Measurements from ENCODE around the gene ADGRD2. TPM values are rescaled to one million over a fixed set of nuclear protein-coding genes. Genes with fewer than 3 reads are reported as not detected.

ADGRD2 gene
- total RNA-seq, 2 donors from 2014 or later = not detected

GRCh38 chr9:124487260-124488182 is 37.3 kb downstream of the ADGRD2 start:
- Mint-ChIP-seq H3K27me3 (peaks cover 16% of the 10 kb centered on the region), H3K4me1 (no peaks in the 10 kb centered on the region)

GRCh38 chr9:124488641-124489210 is 38.5 kb downstream of the ADGRD2 start:
- no peak for ATAC-seq (replicated peaks)
- H3K4me3 Mint-ChIP-seq = no peak overlapping the region
- H3K36me3 Mint-ChIP-seq (ENCODE audit: low read depth) = no peaks in the 10 kb centered on the region
- no peak overlapping the region for H3K27ac Mint-ChIP-seq
- H3K27me3 Mint-ChIP-seq = peaks cover 16% of the 10 kb centered on the region
- no peaks in the 10 kb centered on the region for H3K9me3 Mint-ChIP-seq
- no peaks in the 10 kb centered on the region for H3K4me1 Mint-ChIP-seq

More at GRCh38 chr9:124487260-124488182, 37.3 kb downstream of the ADGRD2 start:
- no peak for ATAC-seq (replicated peaks)
- H3K4me3 Mint-ChIP-seq = no peak overlapping the region
- no peaks in the 10 kb centered on the region for H3K36me3 Mint-ChIP-seq (ENCODE audit: low read depth)
- no peaks in the 10 kb centered on the region for H3K9me3 Mint-ChIP-seq
- H3K27ac Mint-ChIP-seq = no peak overlapping the region

GRCh38 chr9:124489222-124489621 is 39.0 kb downstream of the ADGRD2 start:
- H3K4me1 Mint-ChIP-seq = no peaks in the 10 kb centered on the region
- no peak overlapping the region for H3K4me3 Mint-ChIP-seq
- H3K9me3 Mint-ChIP-seq = no peaks in the 10 kb centered on the region
- H3K27ac Mint-ChIP-seq = no peak overlapping the region
- peaks cover 16% of the 10 kb centered on the region for H3K27me3 Mint-ChIP-seq
- no peak for ATAC-seq (replicated peaks)
- H3K36me3 Mint-ChIP-seq (ENCODE audit: low read depth) = no peaks in the 10 kb centered on the region

GRCh38 chr9:124490004-124490403 is 39.8 kb downstream of the ADGRD2 start:
- Mint-ChIP-seq H3K27ac (no peak overlapping the region), H3K4me1 (no peaks in the 10 kb centered on the region), H3K27me3 (peaks cover 16% of the 10 kb centered on the region), H3K36me3 (ENCODE audit: low read depth) (no peaks in the 10 kb centered on the region), H3K4me3 (no peak overlapping the region), H3K9me3 (no peaks in the 10 kb centered on the region)
- no peak for ATAC-seq (replicated peaks)

GRCh38 chr9:124491049-124491975 is 41.1 kb downstream of the ADGRD2 start:
- Mint-ChIP-seq H3K4me1 (peaks cover 6% of the 10 kb centered on the region), H3K27ac (no peak overlapping the region), H3K4me3 (no peak overlapping the region), H3K9me3 (no peaks in the 10 kb centered on the region), H3K36me3 (ENCODE audit: low read depth) (no peaks in the 10 kb centered on the region), H3K27me3 (peaks cover 13% of the 10 kb centered on the region)
- ATAC-seq (replicated peaks) = no peak

- no peak for ATAC-seq (replicated peaks)
- no peak overlapping the region for H3K27ac Mint-ChIP-seq
- H3K4me3 Mint-ChIP-seq = no peak overlapping the region
- no peaks in the 10 kb centered on the region for H3K36me3 Mint-ChIP-seq (ENCODE audit: low read depth)
- H3K4me1 Mint-ChIP-seq = peaks cover 6% of the 10 kb centered on the region
- peaks cover 13% of the 10 kb centered on the region for H3K27me3 Mint-ChIP-seq
- no peaks in the 10 kb centered on the region for H3K9me3 Mint-ChIP-seq
These were observed 42.6 kb downstream of the ADGRD2 start for GRCh38 chr9:124492818-124493217.

GRCh38 chr9:124493218-124493617 is 43.0 kb downstream of the ADGRD2 start:
- Mint-ChIP-seq H3K4me3 (no peak overlapping the region), H3K36me3 (ENCODE audit: low read depth) (no peaks in the 10 kb centered on the region), H3K9me3 (no peaks in the 10 kb centered on the region), H3K27ac (no peak overlapping the region), H3K27me3 (peaks cover 12% of the 10 kb centered on the region), H3K4me1 (peaks cover 6% of the 10 kb centered on the region)
- no peak for ATAC-seq (replicated peaks)

GRCh38 chr9:124493794-124494479 is 43.7 kb downstream of the ADGRD2 start:
- ATAC-seq (replicated peaks) = no peak
- Mint-ChIP-seq H3K27ac (no peak overlapping the region), H3K9me3 (no peaks in the 10 kb centered on the region), H3K4me1 (peaks cover 6% of the 10 kb centered on the region), H3K36me3 (ENCODE audit: low read depth) (no peaks in the 10 kb centered on the region), H3K27me3 (peaks cover 8% of the 10 kb centered on the region), H3K4me3 (no peak overlapping the region)

- Mint-ChIP-seq H3K27me3 (peaks cover 5% of the 10 kb centered on the region), H3K9me3 (no peaks in the 10 kb centered on the region), H3K4me3 (no peak overlapping the region), H3K36me3 (ENCODE audit: low read depth) (no peaks in the 10 kb centered on the region), H3K4me1 (peaks cover 6% of the 10 kb centered on the region), H3K27ac (no peak overlapping the region)
- ATAC-seq (replicated peaks) = no peak
These were observed 45.1 kb downstream of the ADGRD2 start for GRCh38 chr9:124495126-124496074.

GRCh38 chr9:124496075-124496449 is 45.8 kb downstream of the ADGRD2 start:
- Mint-ChIP-seq H3K27me3 (peaks cover 9% of the 10 kb centered on the region), H3K27ac (no peak overlapping the region), H3K9me3 (no peaks in the 10 kb centered on the region), H3K4me3 (no peak overlapping the region), H3K4me1 (peaks cover 6% of the 10 kb centered on the region), H3K36me3 (ENCODE audit: low read depth) (no peaks in the 10 kb centered on the region)
- ATAC-seq (replicated peaks) = no peak

GRCh38 chr9:124496463-124496862 is 46.2 kb downstream of the ADGRD2 start:
- H3K27me3 Mint-ChIP-seq = peaks cover 9% of the 10 kb centered on the region

GRCh38 chr9:124497441-124497840 is 47.2 kb downstream of the ADGRD2 start:
- no peak overlapping the region for H3K27ac Mint-ChIP-seq
- H3K4me3 Mint-ChIP-seq = no peak overlapping the region
- H3K27me3 Mint-ChIP-seq = peaks cover 9% of the 10 kb centered on the region
- ATAC-seq (replicated peaks) = no peak
- no peaks in the 10 kb centered on the region for H3K9me3 Mint-ChIP-seq
- no peaks in the 10 kb centered on the region for H3K36me3 Mint-ChIP-seq (ENCODE audit: low read depth)
- H3K4me1 Mint-ChIP-seq = peaks cover 6% of the 10 kb centered on the region

More at GRCh38 chr9:124496463-124496862, 46.2 kb downstream of the ADGRD2 start:
- Mint-ChIP-seq H3K4me3 (no peak overlapping the region), H3K27ac (no peak overlapping the region), H3K36me3 (ENCODE audit: low read depth) (no peaks in the 10 kb centered on the region), H3K9me3 (no peaks in the 10 kb centered on the region), H3K4me1 (peaks cover 6% of the 10 kb centered on the region)
- ATAC-seq (replicated peaks) = no peak

GRCh38 chr9:124498040-124498439 is 47.8 kb downstream of the ADGRD2 start:
- Mint-ChIP-seq H3K4me1 (peaks cover 6% of the 10 kb centered on the region), H3K27ac (no peak overlapping the region), H3K4me3 (no peak overlapping the region), H3K27me3 (peaks cover 9% of the 10 kb centered on the region), H3K36me3 (ENCODE audit: low read depth) (no peaks in the 10 kb centered on the region), H3K9me3 (no peaks in the 10 kb centered on the region)
- no peak for ATAC-seq (replicated peaks)

Measured in activated T-helper 17 cell treated with anti-CD3 and anti-CD28 coated beads, Interleukin-2, amount 50 U/mL, for 72 hours (primary cell).